ENCODE measurements around the gene MTSS2. TPM values are rescaled to one million over a fixed set of nuclear protein-coding genes. Genes with fewer than 3 reads are reported as not detected.
A peak's percentile ranks its signal among the peaks of the same experiment; 100 is the strongest.

MTSS2 gene
- total and polyA plus RNA-seq, 2 of the 8 experiments (the other 6 are each of a cell fraction or from before 2014, with no cell fraction given): 23.3 to 36.7 TPM

DNA sequence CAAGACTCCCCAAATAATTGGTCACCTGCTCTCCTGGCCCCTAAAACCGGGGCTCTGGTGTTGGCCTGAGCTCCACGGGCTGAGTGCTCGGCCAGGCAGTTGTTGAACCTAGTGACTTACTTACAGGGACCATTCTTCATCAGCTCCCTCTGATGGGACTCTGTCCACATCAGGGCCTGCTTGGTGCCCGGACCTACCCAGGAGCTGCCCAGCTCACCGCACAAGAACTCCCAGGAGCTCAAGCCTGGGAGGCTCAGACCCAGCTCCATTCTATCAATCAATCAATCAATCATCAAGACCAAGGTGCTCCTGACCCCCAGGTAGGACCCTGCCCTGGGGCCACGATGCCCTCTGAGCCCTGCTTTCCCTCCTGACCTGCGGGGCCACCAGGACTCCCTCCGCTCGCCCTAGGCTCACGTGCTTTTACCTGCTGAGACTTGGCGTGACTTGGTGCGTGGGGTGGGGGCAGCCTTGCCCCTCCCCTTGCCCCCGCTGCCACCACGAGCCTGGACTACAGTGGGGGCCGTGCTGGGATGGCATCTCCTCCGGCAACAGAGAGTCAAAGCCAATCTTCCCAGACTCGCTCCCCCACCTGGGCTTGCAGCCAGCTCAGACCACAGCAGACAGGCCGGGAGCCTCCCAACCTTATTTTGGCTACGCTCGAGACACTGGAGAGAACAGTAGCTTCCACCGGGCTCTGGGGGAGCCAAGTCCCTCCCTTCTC is 23.8 kb downstream of the MTSS2 start:
- Histone ChIP-seq H3K27me3 (replicated peaks in 1 of 4; ENCODE audit: control insufficient read depth in 3 of 4, extremely low read depth in 1 of 4, insufficient read depth in 3 of 4, low read length in 3 of 4) (no peaks in the 10 kb centered on the region), H2BK15ac (ENCODE audit: low read length) (no peak overlapping the region), H3K4me2 (ENCODE audit: insufficient read depth in 1 of 2, low read depth in 2 of 2, low read length in 2 of 2) (no peak overlapping the region), H2AFZ (ENCODE audit: low read length) (no peak overlapping the region), H3K79me1 (ENCODE audit: low read depth, low read length) (no peaks in the 10 kb centered on the region), H2BK5ac (ENCODE audit: low read depth, low read length) (no peak overlapping the region), H4K5ac (ENCODE audit: insufficient read length, low read depth, low read length) (no peak overlapping the region), H3K9me3 (ENCODE audit: insufficient read depth in 2 of 2, low read depth in 1 of 2, low read length in 1 of 2) (no peaks in the 10 kb centered on the region), H2BK12ac (ENCODE audit: low read depth, low read length) (0 out of 2 replicates have a peak overlapping the region, but pooled peaks have one; percentile 9), H3K27ac (ENCODE audit: low read depth, low read length) (no peak overlapping the region), H3K4me1 (replicated peaks in 1 of 4; ENCODE audit: control insufficient read depth in 3 of 4, insufficient read depth in 4 of 4, low read length in 3 of 4) (peaks cover 0 to 14% (median 7%) of the 10 kb centered on the region in 4 experiments; a peak in 6 of 7 replicates), H4K91ac (replicated peaks; ENCODE audit: insufficient read length, low read length) (no peak overlapping the region), H3K4me3 (ENCODE audit: extremely low read depth in 1 of 4, insufficient read depth in 2 of 4, low read depth in 3 of 4, low read length in 4 of 4) (no peak overlapping the region), H2BK120ac (replicated peaks; ENCODE audit: low read depth, low read length) (no peak overlapping the region), H3K9ac (replicated peaks in 1 of 4; ENCODE audit: extremely low read depth in 1 of 4, low read depth in 3 of 4, low read length in 3 of 4) (no peak overlapping the region), H3K56ac (replicated peaks; ENCODE audit: insufficient read length, low read depth, low read length) (no peak overlapping the region), H2BK20ac (ENCODE audit: low read length) (no peak overlapping the region), H4K8ac (ENCODE audit: extremely low read depth, insufficient read depth, low read length) (peak overlapping the region; percentile 80; the same call in 1 of the 2 replicates), H3K36me3 (ENCODE audit: control insufficient read depth in 2 of 4, insufficient read depth in 4 of 4, low read length in 3 of 4) (peaks cover 0 to 13% (median 0%) of the 10 kb centered on the region in 4 experiments; a peak in 4 of 8 replicates), H3K18ac (ENCODE audit: extremely low read depth, low read length) (no peak overlapping the region), H2AK5ac (ENCODE audit: low read depth, low read length) (no peak overlapping the region), H3K23ac (ENCODE audit: insufficient read length) (no peak overlapping the region), H3K79me2 (ENCODE audit: control insufficient read depth in 1 of 2, insufficient read depth in 2 of 2, low read length in 2 of 2) (no peaks in the 10 kb centered on the region), H3K14ac (ENCODE audit: insufficient read length) (no peak overlapping the region), H4K20me1 (replicated peaks in 1 of 2; ENCODE audit: control insufficient read depth in 1 of 2, insufficient read depth in 2 of 2, low read length in 2 of 2) (peaks cover 0 to 3% of the 10 kb centered on the region in 2 experiments), H3K23me2 (ENCODE audit: low read depth, low read length) (no peaks in the 10 kb centered on the region), H3K4ac (replicated peaks; ENCODE audit: insufficient read length, low read depth, low read length) (no peak overlapping the region)
- CTCF ChIA-PET (ENCODE audit: partially characterized antibody): interaction anchor here (0.7 to 2.6 kb wide), 6 partner anchors 9 to 318 kb away, joined by 3 to 12 read pairs (median 3); no protein-coding TSS in a partner anchor
- FAIRE-seq (no peak), DNase-seq (ENCODE audit: low read depth in 1 of 2, low spot score in 2 of 2) (no peak)
- 90% methylated on average over 21 of the region's 21 CpGs; no CpG with 5 or more reads in 1 of the 2 experiments for WGBS, 2 experiments (ENCODE audit: extremely low coverage in 1 of 2, insufficient coverage in 1 of 2, insufficient read length in 1 of 2, insufficient replicate concordance in 2 of 2, low coverage in 1 of 2, low lambda C conversion rate in 2 of 2, missing lambda C conversion rate in 1 of 2)
- POLR2A ChIA-PET (ENCODE audit: partially characterized antibody): interaction anchor here (0.9 to 1.7 kb wide), 7 partner anchors 17 to 281 kb away, joined by 3 to 8 read pairs (median 3); no protein-coding TSS in a partner anchor
- no peak for TF ChIP-seq NRF1 (IDR thresholded peaks at IDR 0.05; ENCODE audit: low read depth, low read length)
- no peak for TF ChIP-seq CTBP2 (IDR thresholded peaks at IDR 0.05; ENCODE audit: borderline replicate concordance, insufficient read depth, insufficient read length, low read length)
- no peak for TF ChIP-seq CEBPB (IDR thresholded peaks at IDR 0.05; ENCODE audit: low read depth, low read length)
- no peak for TF ChIP-seq RNF2 (IDR thresholded peaks at IDR 0.05; ENCODE audit: borderline replicate concordance, low read depth, low read length, missing control alignments, poor library complexity, severe bottlenecking)
- TF ChIP-seq RFX5 (IDR thresholded peaks at IDR 0.05; ENCODE audit: borderline replicate concordance, low read depth, low read length): no peak
- no peak for TF ChIP-seq YY1 (IDR thresholded peaks at IDR 0.05; ENCODE audit: low read depth, low read length)
- TF ChIP-seq, protein P1, sequence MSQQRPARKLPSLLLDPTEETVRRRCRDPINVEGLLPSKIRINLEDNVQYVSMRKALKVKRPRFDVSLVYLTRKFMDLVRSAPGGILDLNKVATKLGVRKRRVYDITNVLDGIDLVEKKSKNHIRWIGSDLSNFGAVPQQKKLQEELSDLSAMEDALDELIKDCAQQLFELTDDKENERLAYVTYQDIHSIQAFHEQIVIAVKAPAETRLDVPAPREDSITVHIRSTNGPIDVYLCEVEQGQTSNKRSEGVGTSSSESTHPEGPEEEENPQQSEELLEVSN (IDR thresholded peaks at IDR 0.05): no peak
- no peak for TF ChIP-seq HDAC6 (IDR thresholded peaks at IDR 0.05; ENCODE audit: low read depth, low read length)
- no peak for TF ChIP-seq BACH1 (IDR thresholded peaks at IDR 0.05; ENCODE audit: low read length)
- TF ChIP-seq, protein P2, sequence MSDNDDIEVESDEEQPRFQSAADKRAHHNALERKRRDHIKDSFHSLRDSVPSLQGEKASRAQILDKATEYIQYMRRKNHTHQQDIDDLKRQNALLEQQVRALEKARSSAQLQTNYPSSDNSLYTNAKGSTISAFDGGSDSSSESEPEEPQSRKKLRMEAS (IDR thresholded peaks at IDR 0.05): no peak
- TF ChIP-seq SUZ12 (IDR thresholded peaks at IDR 0.05; ENCODE audit: low read length): no peak
- TF ChIP-seq POLR2A (IDR thresholded peaks at IDR 0.05; ENCODE audit: control extremely low read depth in 1 of 2, low read depth in 2 of 2, low read length in 2 of 2): no peak

Measured in H1 (cell line).